ENCODE measurements around the gene ANTXRL. TPM values are rescaled to one million over a fixed set of nuclear protein-coding genes. Genes with fewer than 3 reads are reported as not detected.
"Not testable (repeated sequence)": the region's sequence is repeated elsewhere in the genome, so short reads cannot be mapped to it uniquely, and the experiment has no call there.

The ANTXRL gene
- total and polyA plus RNA-seq, 7 experiments from 2014 or later, result 0.97 TPM; not detected in 6

DNA sequence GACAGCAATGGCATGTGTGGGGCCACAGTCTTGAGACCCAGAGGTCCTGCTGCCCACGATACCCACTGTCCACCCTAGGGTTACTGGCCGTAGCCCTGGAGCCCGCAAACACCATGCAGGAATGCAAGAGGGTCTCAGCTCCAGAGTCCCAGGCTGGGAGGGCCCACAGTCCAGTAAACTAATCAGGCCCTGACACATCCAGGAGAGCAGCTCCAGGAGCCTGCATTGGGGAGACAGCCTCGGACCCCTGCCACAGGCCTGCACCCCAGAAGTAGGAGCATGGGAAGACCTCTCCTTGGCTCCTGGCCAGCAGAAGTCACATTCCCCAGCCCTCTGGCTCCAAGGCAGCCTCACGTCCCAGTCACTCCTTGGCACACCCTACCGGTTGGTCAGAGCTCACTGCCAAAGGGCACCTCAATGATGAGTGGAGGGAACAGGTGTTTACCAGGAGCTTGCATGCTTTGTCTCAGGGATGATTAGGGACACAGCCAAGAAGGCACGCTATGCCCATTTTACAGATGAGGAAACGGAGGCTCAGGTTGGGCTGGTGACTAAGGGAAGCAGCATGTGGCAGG is 81.0 kb downstream of the ANTXRL start:
- POLR2A ChIA-PET; H3K36me3 ChIP-seq (ENCODE audit: control insufficient read depth in 2 of 3, insufficient read depth in 3 of 3, low read length in 3 of 3); H3K4me1 ChIP-seq (ENCODE audit: control insufficient read depth in 2 of 2, insufficient read depth in 2 of 2, low read length in 2 of 2); ATAC-seq; H3K4me1 Mint-ChIP-seq; CTCF ChIA-PET; H3K9me3 ChIP-seq (ENCODE audit: control insufficient read depth in 2 of 3, low read length in 3 of 3); H3K27me3 ChIP-seq (ENCODE audit: control insufficient read depth in 2 of 2, insufficient read depth in 2 of 2, low read length in 2 of 2); H3K36me3 Mint-ChIP-seq; H3K9me3 Mint-ChIP-seq; H3K4me3 Mint-ChIP-seq; H3K27ac ChIP-seq (ENCODE audit: low read depth, low read length); H3K27me3 Mint-ChIP-seq; intact Hi-C loops (cut with micrococcal nuclease); DNase-seq; H3K4me3 ChIP-seq (ENCODE audit: low read length); H3K27ac Mint-ChIP-seq: not testable (repeated sequence)

GRCh38 chr10:46368956-46369355 is 82.2 kb downstream of the ANTXRL start:
- CTCF ChIA-PET; H3K27me3 Mint-ChIP-seq; H3K27ac Mint-ChIP-seq; POLR2A ChIA-PET; H3K9me3 Mint-ChIP-seq; H3K36me3 ChIP-seq (ENCODE audit: control insufficient read depth in 2 of 3, insufficient read depth in 3 of 3, low read length in 3 of 3); H3K36me3 Mint-ChIP-seq; DNase-seq; H3K4me1 ChIP-seq (ENCODE audit: control insufficient read depth in 2 of 2, insufficient read depth in 2 of 2, low read length in 2 of 2); H3K4me1 Mint-ChIP-seq; H3K9me3 ChIP-seq (ENCODE audit: control insufficient read depth in 2 of 3, low read length in 3 of 3); H3K4me3 ChIP-seq (ENCODE audit: low read length); ATAC-seq; H3K27ac ChIP-seq (ENCODE audit: low read depth, low read length); H3K27me3 ChIP-seq (ENCODE audit: control insufficient read depth in 2 of 2, insufficient read depth in 2 of 2, low read length in 2 of 2); intact Hi-C loops (cut with micrococcal nuclease); H3K4me3 Mint-ChIP-seq: not testable (repeated sequence)

GRCh38 chr10:46374410-46374809 is 87.6 kb downstream of the ANTXRL start:
- CTCF ChIA-PET; H3K4me1 Mint-ChIP-seq; POLR2A ChIA-PET; H3K9me3 Mint-ChIP-seq; H3K4me1 ChIP-seq (ENCODE audit: control insufficient read depth in 2 of 2, insufficient read depth in 2 of 2, low read length in 2 of 2); H3K4me3 Mint-ChIP-seq; H3K27me3 Mint-ChIP-seq; H3K27ac ChIP-seq (ENCODE audit: low read depth, low read length); DNase-seq; ATAC-seq; intact Hi-C loops (cut with micrococcal nuclease); H3K9me3 ChIP-seq (ENCODE audit: control insufficient read depth in 2 of 3, low read length in 3 of 3); H3K27ac Mint-ChIP-seq; H3K4me3 ChIP-seq (ENCODE audit: low read length); H3K36me3 Mint-ChIP-seq; H3K27me3 ChIP-seq (ENCODE audit: control insufficient read depth in 2 of 2, insufficient read depth in 2 of 2, low read length in 2 of 2); H3K36me3 ChIP-seq (ENCODE audit: control insufficient read depth in 2 of 3, insufficient read depth in 3 of 3, low read length in 3 of 3): not testable (repeated sequence)

DNA sequence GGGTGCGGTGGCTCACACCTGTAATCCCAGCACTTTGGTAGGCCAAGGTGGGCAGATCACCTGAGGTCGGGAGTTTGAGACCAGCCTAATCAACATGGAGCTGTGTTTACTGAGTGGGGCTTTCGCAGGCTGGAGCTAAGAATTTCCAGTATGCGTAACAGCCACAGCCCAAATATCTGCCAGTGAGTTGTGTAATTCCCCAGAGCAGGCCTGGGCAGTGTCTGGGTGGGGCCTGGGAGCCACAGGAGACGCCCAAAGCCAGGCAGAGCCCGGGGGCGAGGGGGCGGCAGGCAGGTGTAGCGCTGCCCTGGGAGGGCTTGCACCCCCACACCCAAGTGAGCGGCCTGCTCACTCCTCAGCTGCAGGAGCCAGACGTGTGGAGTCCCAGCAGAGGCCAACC is 88.6 kb downstream of the ANTXRL start, which contains the start of gene ANXA8L1:
Gene ANXA8L1 (plus strand): TSS at position 371 of the 400 bp plus-strand sequence. CDS start 76 bp downstream, outside the sequence.
- H3K36me3 ChIP-seq (ENCODE audit: control insufficient read depth in 2 of 3, insufficient read depth in 3 of 3, low read length in 3 of 3); H3K27ac Mint-ChIP-seq; CTCF ChIA-PET; H3K4me1 ChIP-seq (ENCODE audit: control insufficient read depth in 2 of 2, insufficient read depth in 2 of 2, low read length in 2 of 2); H3K9me3 ChIP-seq (ENCODE audit: control insufficient read depth in 2 of 3, low read length in 3 of 3); H3K4me3 ChIP-seq (ENCODE audit: low read length); intact Hi-C loops (cut with micrococcal nuclease); H3K4me3 Mint-ChIP-seq; H3K9me3 Mint-ChIP-seq; H3K27ac ChIP-seq (ENCODE audit: low read depth, low read length); H3K4me1 Mint-ChIP-seq; H3K36me3 Mint-ChIP-seq; H3K27me3 Mint-ChIP-seq; H3K27me3 ChIP-seq (ENCODE audit: control insufficient read depth in 2 of 2, insufficient read depth in 2 of 2, low read length in 2 of 2); POLR2A ChIA-PET; DNase-seq; ATAC-seq: not testable (repeated sequence)

GRCh38 chr10:46377022-46377421 is 90.2 kb downstream of the ANTXRL start:
- POLR2A ChIA-PET; H3K36me3 ChIP-seq (ENCODE audit: control insufficient read depth in 2 of 3, insufficient read depth in 3 of 3, low read length in 3 of 3); H3K9me3 Mint-ChIP-seq; intact Hi-C loops (cut with micrococcal nuclease); H3K27ac Mint-ChIP-seq; DNase-seq; H3K9me3 ChIP-seq (ENCODE audit: control insufficient read depth in 2 of 3, low read length in 3 of 3); H3K4me1 ChIP-seq (ENCODE audit: control insufficient read depth in 2 of 2, insufficient read depth in 2 of 2, low read length in 2 of 2); H3K4me3 ChIP-seq (ENCODE audit: low read length); H3K27me3 ChIP-seq (ENCODE audit: control insufficient read depth in 2 of 2, insufficient read depth in 2 of 2, low read length in 2 of 2); H3K4me3 Mint-ChIP-seq; H3K36me3 Mint-ChIP-seq; H3K4me1 Mint-ChIP-seq; H3K27ac ChIP-seq (ENCODE audit: low read depth, low read length); ATAC-seq; H3K27me3 Mint-ChIP-seq; CTCF ChIA-PET: not testable (repeated sequence)

DNA sequence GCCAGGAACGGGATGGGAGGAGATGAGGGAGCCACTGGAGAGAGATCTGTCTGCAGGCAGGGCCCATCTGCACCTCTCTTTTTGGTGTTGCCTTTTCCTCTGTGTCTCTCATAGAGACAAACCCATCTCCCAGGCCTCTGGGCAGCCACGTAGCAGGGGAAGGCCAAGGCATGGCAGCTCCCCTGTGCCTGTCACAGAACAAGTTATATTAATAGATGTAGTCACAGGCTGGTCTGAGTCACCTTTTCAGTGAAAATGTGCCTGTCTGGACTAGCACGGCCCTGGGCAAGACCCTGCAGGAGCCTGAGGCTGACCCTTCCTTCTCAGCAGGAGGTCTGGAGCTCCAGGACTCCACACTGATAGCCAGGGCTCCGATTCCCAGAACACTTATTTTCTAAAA is 90.9 kb downstream of the ANTXRL start:
- H3K4me3 ChIP-seq (ENCODE audit: low read length); H3K36me3 ChIP-seq (ENCODE audit: control insufficient read depth in 2 of 3, insufficient read depth in 3 of 3, low read length in 3 of 3); H3K4me1 ChIP-seq (ENCODE audit: control insufficient read depth in 2 of 2, insufficient read depth in 2 of 2, low read length in 2 of 2); H3K9me3 Mint-ChIP-seq; H3K27ac Mint-ChIP-seq; H3K4me3 Mint-ChIP-seq; ATAC-seq; H3K4me1 Mint-ChIP-seq; H3K9me3 ChIP-seq (ENCODE audit: control insufficient read depth in 2 of 3, low read length in 3 of 3); H3K27me3 ChIP-seq (ENCODE audit: control insufficient read depth in 2 of 2, insufficient read depth in 2 of 2, low read length in 2 of 2); POLR2A ChIA-PET; DNase-seq; H3K27me3 Mint-ChIP-seq; H3K27ac ChIP-seq (ENCODE audit: low read depth, low read length); H3K36me3 Mint-ChIP-seq; CTCF ChIA-PET; intact Hi-C loops (cut with micrococcal nuclease): not testable (repeated sequence)

DNA sequence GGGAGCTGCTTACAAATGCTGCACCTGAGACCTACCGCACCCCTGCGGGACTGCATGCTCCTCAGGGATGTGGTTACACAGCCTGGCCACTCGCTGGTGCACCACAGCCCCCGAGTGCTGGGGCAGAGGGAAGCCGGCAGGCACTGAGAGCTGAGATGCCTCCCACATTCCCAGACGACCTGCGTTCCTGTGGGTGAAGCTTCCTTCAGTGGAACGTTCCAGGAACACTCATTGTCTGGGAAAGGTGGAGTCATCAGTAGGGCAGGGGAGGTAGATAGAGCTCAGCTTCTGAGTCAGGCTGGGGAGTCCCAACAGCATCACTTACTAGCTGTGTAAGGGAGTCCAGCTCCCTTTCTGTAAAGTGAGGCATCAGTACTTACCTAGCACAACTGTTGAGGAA is 91.3 kb downstream of the ANTXRL start:
- H3K9me3 ChIP-seq (ENCODE audit: control insufficient read depth in 2 of 3, low read length in 3 of 3); DNase-seq; H3K27me3 ChIP-seq (ENCODE audit: control insufficient read depth in 2 of 2, insufficient read depth in 2 of 2, low read length in 2 of 2); H3K4me3 ChIP-seq (ENCODE audit: low read length); H3K36me3 Mint-ChIP-seq; H3K36me3 ChIP-seq (ENCODE audit: control insufficient read depth in 2 of 3, insufficient read depth in 3 of 3, low read length in 3 of 3); H3K27ac Mint-ChIP-seq; H3K27ac ChIP-seq (ENCODE audit: low read depth, low read length); ATAC-seq; H3K4me1 ChIP-seq (ENCODE audit: control insufficient read depth in 2 of 2, insufficient read depth in 2 of 2, low read length in 2 of 2); H3K4me1 Mint-ChIP-seq; H3K4me3 Mint-ChIP-seq; H3K9me3 Mint-ChIP-seq; CTCF ChIA-PET; intact Hi-C loops (cut with micrococcal nuclease); POLR2A ChIA-PET; H3K27me3 Mint-ChIP-seq: not testable (repeated sequence)

Measured in naive thymus-derived CD4-positive, alpha-beta T cell (primary cell).